Endothelial cell of hepatic sinusoid (primary cell): ENCODE measurements around the gene IMMP1L.
"Not testable (repeated sequence)": the region's sequence is repeated elsewhere in the genome, so short reads cannot be mapped to it uniquely, and the experiment has no call there.

ENCODE experiments used
- in situ Hi-C: cut with HindIII; loops from 2 replicates; pipeline ENCODE4 v1.10.0; 2017; ENCODE audit warnings: low sequenced_read_pairs

The IMMP1L gene

GRCh38 chr11:31509429-31510345, at the start of gene IMMP1L, which contains the start of gene ELP4:
IMMP1L (minus strand) TSS chr11:31509622; CDS start chr11:31463276, 46,346 bp downstream.
ELP4 (plus strand) TSS chr11:31509767; CDS start chr11:31509785, 18 bp downstream.
- in situ Hi-C loops = no loop called here

GRCh38 chr11:31558001-31558400, 48.6 kb upstream of the IMMP1L start:
- in situ Hi-C loops = no loop called here

- in situ Hi-C loops = no loop called here
These were observed 46.5 kb upstream of the IMMP1L start for GRCh38 chr11:31555938-31556337.

- in situ Hi-C loops = no loop called here
These were observed 33.4 kb upstream of the IMMP1L start for GRCh38 chr11:31542862-31543261.

- in situ Hi-C loops = no loop called here
These were observed 26.1 kb upstream of the IMMP1L start for GRCh38 chr11:31535479-31535878.

- in situ Hi-C loops = no loop called here
These were observed 21.9 kb upstream of the IMMP1L start for GRCh38 chr11:31531293-31531692.

GRCh38 chr11:31529701-31530100, 20.3 kb upstream of the IMMP1L start:
- in situ Hi-C loops = loop anchor here (5.0 kb wide), 1 partner anchor 33 kb away; no protein-coding TSS in a partner anchor

GRCh38 chr11:31529189-31529588, 19.8 kb upstream of the IMMP1L start:
- in situ Hi-C loops = loop anchor here (5.0 kb wide), 1 partner anchor 33 kb away; no protein-coding TSS in a partner anchor

- in situ Hi-C loops = no loop called here
These were observed 12.2 kb upstream of the IMMP1L start for GRCh38 chr11:31521497-31522150.

GRCh38 chr11:31512117-31512516, 2.7 kb upstream of the IMMP1L start:
- in situ Hi-C loops = no loop called here

- in situ Hi-C loops = no loop called here
These were observed 382 bp downstream of the IMMP1L start for GRCh38 chr11:31509051-31509428.

- in situ Hi-C loops = no loop called here
These were observed 8.9 kb downstream of the IMMP1L start for GRCh38 chr11:31500560-31500959.

GRCh38 chr11:31499576-31500178, 9.7 kb downstream of the IMMP1L start:
- in situ Hi-C loops = no loop called here

GRCh38 chr11:31493762-31494161, 15.7 kb downstream of the IMMP1L start:
- in situ Hi-C loops = not testable (repeated sequence)

- in situ Hi-C loops = no loop called here
These were observed 16.2 kb downstream of the IMMP1L start for GRCh38 chr11:31493235-31493634.

GRCh38 chr11:31492320-31492913, 17.0 kb downstream of the IMMP1L start:
- in situ Hi-C loops = no loop called here

GRCh38 chr11:31487848-31488247, 21.6 kb downstream of the IMMP1L start:
- in situ Hi-C loops = no loop called here

GRCh38 chr11:31484497-31484896, 24.9 kb downstream of the IMMP1L start:
- in situ Hi-C loops = no loop called here

- in situ Hi-C loops = no loop called here
These were observed 28.5 kb downstream of the IMMP1L start for GRCh38 chr11:31480930-31481329.

GRCh38 chr11:31479066-31479465, 30.4 kb downstream of the IMMP1L start:
- in situ Hi-C loops = no loop called here

- in situ Hi-C loops = no loop called here
These were observed 31.2 kb downstream of the IMMP1L start for GRCh38 chr11:31478223-31478590.
